GM19238 (cell line): ENCODE results near the gene ZDHHC21.
"Not testable (repeated sequence)": the region's sequence is repeated elsewhere in the genome, so short reads cannot be mapped to it uniquely, and the experiment has no call there.

Experiments
- DNase-seq: peaks from one replicate; pipeline ENCODE4 v3.0.0; 2011; ENCODE audit warnings: low spot score; ENCODE audit not compliant: insufficient read length

ZDHHC21 gene

DNA sequence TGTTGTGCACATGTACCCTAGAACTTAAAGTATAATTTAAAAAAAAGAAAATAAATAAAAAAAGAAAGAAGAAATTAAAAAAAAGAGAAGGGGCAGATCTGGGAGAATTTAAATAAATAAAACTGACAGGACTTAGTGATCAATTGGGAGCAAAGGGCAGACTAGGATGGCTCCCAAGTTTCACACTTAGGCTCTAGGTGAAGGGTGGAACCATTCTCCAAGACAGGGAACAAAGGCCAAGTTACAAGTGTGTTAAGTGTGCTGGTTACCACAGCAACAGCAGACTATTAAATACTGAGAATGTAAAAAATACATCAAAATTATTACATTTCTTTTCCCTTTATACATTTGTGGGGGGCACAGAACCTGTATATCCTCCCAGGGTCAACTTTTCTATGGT is 7.1 kb downstream of the ZDHHC21 start:
- no peak for DNase-seq

DNA sequence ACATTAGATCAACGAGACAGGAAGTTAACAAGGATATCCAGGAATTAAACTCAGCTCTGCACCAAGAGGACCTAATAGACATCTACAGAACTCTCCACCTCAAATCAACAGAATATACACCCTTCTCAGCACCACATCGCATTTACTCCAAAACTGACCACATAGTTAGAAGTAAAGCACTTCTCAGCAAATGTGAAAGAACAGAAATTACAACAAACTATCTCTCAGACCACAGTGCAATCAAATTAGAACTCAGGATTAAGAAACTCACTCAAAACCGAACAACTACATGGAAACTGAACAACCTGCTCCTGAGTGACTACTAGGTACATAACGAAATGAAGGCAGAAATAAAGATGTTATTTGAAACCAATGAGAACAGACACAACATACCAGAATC is 10.6 kb downstream of the ZDHHC21 start:
- not testable (repeated sequence) for DNase-seq

DNA sequence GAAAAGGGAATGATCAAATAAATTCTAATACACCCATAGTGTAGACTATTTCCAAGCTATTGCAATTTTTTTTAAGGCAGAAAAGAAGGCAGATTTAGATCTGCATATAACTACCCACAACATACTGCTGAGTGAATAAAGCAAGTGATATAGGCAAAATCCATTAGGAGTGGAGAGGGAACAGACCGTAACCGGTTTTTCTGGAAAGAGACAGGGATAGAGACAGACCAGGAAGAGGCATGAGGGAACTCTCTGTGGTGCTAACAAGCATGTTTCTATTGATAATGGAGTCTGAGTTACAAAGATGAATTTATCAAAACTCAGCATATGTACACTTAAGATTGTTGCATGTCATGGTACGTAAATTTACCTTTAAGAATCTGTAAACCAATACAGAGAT is 14.5 kb downstream of the ZDHHC21 start:
- DNase-seq: no peak

DNA sequence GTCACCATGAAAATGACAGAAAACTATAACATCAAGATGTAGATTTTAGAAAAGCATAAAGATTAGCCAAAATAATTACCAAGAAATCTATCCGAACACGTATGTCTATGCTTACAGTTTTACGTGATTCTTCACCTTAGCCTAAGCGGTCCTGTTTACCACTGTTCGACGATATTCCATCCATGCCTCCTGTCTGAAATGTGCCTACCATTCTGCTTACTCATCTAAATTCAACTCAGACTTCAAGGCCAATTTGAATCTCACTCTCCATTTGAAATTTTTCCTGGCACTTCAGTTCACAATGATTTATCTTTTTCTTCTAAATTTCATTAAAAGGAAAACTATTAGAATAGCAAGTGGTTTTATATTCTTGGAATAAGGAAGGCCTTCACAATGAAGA is 15.4 kb downstream of the ZDHHC21 start:
- no peak for DNase-seq

DNA sequence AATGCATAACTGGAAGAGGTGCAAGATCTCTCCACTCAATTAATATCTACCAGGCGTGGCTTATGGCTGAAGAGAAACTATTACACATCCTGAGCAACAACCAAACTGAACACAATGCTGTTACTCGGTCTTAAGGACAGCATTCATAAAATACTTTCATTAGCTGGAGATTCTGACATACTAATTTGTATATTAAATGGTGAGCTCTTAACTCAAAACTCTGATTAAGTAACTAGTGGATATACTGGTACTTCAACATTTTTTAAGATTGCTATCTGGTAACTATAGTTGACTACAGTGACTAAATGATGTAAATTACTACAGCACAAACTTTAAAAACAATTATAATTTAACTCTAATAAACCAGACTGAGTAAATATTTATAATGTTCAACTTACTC is 15.8 kb downstream of the ZDHHC21 start:
- DNase-seq: no peak

DNA sequence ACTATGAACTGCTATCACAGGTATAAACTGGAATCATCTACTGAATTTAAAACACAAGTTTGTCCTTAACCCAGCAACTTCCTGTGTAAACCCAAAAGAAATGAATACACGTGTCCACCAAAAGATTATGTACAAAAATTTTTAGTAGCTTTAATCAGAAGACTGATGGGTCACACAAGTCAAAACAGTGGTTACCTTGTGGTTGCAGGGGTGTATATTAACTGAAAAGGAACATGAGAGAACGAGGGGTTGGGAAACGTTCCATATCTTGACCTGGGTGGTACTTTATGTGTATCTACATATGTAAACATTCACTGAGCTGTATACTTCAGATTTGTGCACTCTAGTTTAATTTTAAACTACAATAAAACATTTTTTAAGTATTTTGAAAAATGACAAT is 18.6 kb downstream of the ZDHHC21 start:
- DNase-seq: no peak

DNA sequence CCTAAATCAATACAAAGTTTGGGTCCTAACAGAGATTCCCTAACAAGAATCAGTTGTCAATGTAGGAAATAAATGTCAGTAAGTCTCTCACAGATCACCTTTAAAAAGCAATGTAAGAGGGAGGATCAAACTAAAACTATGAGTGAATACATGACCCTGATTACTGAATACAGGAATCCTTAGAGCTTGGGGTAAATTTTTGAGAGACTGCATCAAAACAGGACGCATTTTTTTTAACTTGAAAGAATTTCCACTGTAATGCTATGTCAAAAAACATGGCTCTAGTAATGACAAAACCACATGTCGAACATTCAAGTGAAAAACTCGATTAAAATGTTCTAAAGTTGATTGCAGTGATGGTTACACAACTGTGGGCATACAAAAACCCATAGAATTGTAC is 21.9 kb downstream of the ZDHHC21 start:
- DNase-seq: no peak

DNA sequence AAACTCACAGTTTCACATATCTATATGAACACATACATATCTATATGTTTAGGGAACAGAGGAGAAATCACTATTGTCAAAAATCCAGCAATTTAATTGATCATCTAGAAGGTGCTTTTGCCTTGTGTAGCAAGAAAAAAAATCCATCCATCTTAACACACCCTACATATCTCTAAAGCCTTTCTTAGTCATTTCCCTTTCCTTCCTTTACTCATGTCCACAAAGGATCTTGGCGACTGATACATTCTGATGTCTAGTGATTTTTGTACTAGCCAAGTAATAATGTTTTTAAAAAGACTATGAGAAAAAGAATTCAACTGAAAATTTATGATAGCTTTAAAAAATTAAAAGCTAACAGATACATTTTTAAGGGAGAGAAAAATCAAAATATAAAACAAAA is 22.5 kb downstream of the ZDHHC21 start:
- DNase-seq: no peak

DNA sequence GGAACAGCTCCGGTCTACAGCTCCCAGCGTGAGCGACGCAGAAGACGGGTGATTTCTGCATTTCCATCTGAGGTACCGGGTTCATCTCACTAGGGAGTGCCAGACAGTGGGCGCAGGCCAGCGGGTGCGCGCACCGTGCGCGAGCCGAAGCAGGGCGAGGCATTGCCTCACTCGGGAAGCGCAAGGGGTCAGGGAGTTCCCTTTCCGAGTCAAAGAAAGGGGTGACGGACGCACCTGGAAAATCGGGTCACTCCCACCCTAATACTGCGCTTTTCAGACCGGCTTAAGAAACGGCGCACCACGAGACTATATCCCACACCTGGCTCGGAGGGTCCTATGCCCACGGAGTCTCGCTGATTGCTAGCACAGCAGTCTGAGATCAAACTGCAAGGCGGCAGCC is 29.2 kb downstream of the ZDHHC21 start:
- not testable (repeated sequence) for DNase-seq

DNA sequence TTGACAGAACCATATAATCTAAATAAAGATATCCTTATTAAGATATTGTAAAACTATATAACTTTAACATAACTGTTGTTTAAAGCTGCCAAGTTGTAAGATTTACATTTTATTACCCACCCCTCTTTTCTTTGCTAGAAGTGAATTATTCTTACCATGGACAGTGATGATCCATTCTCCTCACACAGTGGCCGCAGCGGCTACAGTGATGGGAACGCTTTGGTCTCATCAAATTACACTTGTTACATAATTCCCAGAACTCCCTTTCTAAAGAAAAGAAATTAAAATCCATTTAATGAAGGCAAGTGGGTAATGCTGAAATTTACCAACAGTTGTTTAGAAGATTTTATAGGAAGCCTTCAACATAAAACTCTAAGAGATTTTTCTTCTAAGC is 31.2 kb downstream of the ZDHHC21 start:
- no peak for DNase-seq

DNA sequence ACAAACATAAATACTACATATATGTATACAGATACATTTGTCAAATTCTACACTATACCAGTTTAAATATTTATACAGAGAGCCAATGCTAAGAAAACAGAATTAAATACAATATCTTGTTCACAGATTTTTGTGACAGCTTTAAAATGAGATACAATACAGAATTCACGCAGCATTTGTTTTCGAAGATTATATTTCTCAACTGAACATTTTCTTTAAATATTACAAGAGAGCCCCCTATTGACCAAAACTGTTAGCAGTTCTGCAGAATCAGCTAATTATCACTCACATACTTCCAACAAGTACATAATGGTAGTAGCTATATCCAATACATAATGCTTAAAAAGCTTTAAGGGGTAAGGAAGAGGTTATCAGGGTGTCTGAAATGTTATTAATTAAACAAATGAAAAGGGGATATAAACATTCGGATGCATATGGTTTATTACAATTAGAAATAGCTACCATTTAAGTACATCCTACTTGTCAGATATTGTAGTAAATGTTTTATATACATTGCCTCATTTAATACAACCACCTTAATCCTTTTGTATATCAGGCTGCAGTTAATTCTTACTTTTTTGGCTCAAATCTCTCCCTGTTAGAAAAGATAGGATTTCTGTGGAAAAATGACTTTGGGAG is 31.7 kb downstream of the ZDHHC21 start:
- DNase-seq: no peak

DNA sequence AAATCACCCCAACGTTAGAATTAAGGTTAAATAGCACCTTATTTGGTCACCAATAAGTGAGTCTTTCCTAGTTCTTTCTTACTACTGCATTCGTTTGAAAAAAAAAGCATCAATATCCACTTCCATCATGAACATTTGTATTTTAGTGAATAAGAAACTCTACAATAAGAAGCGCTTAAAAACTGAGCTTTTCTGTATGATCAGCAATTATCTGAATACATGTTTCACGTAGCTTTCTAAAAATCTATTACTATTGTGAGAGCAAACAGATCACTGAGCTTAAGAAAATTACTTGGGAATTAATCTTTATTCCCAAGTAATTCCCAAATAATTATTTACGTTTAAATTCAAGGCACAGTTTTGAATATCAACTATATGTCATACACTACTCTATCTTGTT is 32.5 kb downstream of the ZDHHC21 start:
- DNase-seq: no peak

DNA sequence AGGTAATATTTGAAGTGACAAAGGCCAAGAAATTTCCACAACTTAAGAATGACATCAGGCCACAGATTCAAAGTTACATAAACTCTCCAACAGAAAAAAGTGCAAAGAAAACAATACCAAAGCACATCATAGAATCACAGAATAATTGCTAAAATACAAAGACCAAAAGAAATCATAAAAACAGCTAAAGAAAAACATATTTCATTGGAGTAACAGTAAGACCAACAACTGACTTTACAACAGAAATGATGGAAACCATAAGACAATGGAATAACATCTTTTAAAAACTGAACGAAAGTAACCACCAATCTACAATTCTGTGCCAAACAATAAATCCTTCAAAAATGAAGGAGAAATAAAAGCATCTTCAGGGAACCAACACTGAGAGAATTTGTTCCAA is 38.3 kb downstream of the ZDHHC21 start:
- DNase-seq: no peak

DNA sequence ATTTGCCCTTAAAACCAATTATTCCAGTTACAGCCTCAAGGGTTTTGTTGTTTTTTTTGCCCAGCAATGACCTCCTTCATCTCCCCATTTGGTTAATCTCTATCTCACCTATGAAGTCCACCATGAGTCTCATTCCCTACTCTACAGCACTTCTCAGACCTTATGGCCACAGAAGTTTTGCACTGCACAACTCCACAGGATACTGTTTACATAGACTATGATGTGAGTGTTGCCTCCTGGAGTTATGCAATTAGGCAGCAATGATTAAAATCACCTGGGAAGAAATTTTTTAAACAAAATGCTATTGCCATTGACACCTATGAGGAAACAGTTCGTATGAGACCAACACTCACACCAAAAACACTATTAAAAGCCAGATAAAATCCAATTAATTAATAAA is 39.7 kb downstream of the ZDHHC21 start:
- no peak for DNase-seq

DNA sequence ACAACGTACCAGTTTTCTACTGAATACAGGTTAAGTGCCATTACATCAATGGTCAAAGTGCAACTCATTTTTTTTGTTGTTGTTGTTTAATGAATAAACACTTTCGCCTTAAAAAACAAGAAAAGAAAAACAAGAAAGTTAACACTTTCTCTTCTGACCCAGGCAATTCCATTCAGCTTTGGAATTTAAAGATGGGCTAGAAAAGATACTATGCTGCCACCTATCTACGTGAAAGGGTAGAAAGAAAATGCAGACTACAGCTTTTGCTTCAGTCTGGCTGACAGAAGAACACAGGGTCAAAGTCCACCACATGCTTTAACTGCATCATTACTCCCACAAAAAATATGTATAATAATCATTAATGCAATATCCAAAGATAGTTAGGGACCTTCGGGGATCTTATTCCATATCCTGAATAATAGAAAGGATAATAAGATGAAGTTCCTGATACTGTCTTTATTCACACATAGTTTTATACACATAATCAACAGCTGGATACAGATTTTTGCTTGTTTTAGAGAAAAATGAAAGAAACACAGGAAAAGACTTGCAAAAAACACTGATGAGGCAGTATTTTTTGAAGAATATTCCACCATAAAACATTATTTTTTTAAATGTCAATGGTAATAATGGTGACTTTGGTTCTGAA is 40.4 kb downstream of the ZDHHC21 start:
- no peak for DNase-seq

DNA sequence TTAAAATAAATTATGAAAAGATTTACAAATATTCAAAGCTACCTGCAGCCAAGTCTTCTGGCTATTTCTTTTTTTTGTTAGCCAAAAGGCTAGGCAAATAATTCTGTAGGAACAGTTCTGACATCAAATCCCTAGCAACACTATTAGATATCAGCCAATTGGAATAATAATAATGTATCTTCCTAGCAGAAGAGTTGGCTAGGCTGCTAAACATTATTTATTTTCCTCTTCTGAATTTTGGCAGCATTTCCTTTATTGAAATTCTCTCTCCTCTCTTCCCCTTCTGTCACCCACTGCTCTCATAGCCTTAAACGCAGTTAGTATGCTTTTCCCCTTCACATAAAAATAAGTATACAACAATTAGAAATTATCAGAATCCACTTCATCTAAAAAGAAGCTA is 42.6 kb downstream of the ZDHHC21 start:
- DNase-seq: no peak

DNA sequence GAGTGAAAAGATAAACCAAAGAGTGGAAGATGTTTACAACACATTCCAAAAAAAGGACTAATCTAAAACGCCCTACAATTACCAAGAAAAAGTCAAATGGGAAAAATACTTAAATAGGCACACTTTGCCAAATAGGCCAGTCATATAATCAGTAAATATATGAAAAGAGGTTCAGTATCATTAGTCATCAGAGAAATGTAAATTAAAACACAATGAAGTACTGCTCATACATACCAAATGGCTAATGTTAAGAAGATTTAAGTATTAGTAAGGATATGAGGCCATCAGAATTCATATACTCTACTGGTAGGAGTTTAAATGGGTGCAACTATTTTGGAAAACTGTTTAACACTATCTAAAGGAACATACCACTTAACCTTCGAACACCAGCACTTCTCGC is 47.6 kb downstream of the ZDHHC21 start:
- DNase-seq: no peak

DNA sequence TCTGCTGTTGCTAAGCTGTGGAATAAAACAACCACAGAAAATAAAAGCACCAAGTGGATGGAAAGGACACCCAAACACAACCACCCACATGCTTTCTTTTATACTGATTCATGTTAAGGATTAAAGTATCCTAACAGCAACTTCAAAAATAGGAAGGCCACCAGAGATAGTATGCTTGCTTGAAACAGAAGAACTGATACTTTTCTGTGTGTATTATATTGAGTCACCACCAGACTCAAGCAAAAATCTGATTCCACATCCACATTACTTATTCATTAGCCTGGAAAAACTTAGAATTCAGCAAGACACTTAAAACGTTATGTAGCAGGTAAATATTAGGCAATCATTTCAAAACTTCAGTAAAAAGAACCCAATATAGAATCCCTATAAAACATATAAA is 52.3 kb downstream of the ZDHHC21 start:
- no peak for DNase-seq

DNA sequence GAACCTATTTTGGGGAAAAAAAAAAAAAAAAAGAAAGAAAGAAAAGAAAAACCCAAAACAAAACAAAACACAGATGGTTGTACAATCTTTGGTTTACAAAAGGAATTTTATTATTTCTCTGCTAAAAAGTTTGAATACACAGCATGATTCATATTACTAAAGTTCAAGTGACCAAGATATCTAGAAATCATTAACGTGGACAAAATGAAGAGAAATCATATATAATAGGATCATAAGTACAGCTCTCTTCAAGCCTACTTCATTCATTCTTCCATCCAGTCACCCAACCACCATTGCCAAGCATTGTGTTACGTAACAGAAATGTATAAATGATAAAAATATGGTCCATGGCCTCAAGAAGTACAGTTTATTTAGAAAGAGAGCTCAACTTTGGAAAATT is 52.9 kb downstream of the ZDHHC21 start:
- no peak for DNase-seq

DNA sequence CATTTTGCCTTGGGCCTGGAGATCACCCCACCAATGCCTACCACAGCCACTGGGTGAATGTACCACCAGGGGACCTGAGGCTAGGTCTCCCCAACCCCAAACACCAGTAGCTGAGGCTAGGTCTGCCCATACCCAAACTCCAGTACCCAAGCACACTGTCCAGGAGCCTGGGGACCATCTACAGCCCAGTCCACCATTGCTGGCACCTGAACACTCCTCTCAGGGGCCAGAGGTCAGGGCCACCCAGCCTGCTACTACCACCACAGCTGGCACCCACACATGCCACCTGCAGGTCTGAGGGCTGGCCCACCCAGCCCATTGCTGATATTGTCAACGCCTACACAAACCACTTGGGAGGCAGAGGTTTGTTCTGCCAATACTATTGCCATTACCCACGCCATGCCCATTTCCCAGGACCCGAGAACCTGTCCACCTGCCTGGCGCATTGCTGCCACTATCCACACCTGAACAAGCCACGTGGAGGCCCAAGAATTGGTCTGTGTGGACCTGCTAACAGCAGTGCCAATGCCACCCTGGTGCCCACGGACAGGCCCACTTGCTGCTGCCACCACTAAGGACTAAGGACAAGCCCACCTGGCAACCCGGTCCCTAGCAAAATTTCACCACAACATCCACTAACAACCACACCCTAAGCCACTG is 59.2 kb downstream of the ZDHHC21 start:
- no peak for DNase-seq

DNA sequence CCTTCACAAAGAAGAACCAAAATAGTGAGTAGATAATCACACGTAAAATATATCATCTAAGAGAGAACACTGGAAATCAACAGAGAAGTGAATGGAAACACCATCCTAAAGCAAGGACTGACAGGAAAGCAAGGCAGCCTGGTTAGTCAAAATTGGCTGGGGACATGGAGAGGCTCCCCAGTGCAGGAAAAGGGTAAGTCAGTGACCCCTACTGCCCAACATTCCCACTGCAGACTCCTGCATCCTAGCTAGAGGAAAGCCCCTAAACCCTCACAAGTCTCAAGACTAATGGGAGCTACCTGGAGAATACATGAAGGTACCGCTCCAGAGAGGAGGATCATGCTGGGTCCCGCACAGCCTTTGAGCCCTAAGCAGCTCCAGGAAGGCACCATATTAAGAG is 60.1 kb downstream of the ZDHHC21 start:
- no peak for DNase-seq

DNA sequence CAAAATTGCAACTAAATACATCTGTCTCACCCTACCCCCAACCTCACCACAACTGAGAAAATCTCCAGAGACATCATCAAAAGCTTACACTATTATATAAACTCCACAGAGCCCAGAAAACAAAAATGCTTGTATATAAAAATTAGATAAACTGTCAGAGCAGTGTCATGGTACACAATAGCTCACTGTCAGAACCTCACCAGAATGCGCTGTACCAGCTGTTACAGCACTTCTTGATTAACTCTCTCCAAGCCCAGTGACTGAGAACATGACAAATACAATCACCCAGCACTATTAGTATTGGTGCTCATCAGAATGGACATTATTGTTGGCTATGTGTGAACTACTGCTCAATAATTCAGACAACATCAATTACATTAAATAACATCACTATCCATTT is 65.7 kb downstream of the ZDHHC21 start:
- DNase-seq: no peak

DNA sequence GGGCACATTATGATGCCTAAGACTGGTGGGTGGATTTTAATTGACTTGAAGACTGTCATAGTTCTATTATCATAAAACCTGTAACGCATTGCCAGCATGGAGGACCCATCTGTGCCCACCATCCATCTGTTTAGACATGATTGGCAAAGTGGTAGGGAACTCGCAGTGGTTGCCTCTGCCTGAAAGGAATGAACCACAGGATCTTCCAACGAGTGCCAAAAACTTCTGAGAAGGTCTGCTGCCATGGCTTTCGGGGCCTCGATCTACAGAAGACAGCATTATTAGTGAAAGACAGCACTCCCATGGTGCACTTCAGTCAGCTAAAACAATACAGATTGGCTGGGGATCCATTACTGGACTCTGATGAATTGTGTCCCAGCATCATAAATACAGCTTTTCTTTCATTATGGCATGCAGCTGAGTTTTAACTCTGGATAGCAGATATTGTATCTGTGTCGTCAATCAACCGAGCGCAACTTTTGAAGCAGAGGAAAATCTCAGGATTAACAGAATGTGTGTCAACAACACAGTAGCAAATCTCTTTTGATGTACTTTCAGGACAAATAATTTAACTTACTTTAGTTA is 74.3 kb downstream of the ZDHHC21 start:
- DNase-seq: no peak
